ENCODE data around the gene LRP10.
"Not testable (repeated sequence)": the region's sequence is repeated elsewhere in the genome, so short reads cannot be mapped to it uniquely, and the experiment has no call there.

LRP10 gene, protein sequence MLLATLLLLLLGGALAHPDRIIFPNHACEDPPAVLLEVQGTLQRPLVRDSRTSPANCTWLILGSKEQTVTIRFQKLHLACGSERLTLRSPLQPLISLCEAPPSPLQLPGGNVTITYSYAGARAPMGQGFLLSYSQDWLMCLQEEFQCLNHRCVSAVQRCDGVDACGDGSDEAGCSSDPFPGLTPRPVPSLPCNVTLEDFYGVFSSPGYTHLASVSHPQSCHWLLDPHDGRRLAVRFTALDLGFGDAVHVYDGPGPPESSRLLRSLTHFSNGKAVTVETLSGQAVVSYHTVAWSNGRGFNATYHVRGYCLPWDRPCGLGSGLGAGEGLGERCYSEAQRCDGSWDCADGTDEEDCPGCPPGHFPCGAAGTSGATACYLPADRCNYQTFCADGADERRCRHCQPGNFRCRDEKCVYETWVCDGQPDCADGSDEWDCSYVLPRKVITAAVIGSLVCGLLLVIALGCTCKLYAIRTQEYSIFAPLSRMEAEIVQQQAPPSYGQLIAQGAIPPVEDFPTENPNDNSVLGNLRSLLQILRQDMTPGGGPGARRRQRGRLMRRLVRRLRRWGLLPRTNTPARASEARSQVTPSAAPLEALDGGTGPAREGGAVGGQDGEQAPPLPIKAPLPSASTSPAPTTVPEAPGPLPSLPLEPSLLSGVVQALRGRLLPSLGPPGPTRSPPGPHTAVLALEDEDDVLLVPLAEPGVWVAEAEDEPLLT

DNA sequence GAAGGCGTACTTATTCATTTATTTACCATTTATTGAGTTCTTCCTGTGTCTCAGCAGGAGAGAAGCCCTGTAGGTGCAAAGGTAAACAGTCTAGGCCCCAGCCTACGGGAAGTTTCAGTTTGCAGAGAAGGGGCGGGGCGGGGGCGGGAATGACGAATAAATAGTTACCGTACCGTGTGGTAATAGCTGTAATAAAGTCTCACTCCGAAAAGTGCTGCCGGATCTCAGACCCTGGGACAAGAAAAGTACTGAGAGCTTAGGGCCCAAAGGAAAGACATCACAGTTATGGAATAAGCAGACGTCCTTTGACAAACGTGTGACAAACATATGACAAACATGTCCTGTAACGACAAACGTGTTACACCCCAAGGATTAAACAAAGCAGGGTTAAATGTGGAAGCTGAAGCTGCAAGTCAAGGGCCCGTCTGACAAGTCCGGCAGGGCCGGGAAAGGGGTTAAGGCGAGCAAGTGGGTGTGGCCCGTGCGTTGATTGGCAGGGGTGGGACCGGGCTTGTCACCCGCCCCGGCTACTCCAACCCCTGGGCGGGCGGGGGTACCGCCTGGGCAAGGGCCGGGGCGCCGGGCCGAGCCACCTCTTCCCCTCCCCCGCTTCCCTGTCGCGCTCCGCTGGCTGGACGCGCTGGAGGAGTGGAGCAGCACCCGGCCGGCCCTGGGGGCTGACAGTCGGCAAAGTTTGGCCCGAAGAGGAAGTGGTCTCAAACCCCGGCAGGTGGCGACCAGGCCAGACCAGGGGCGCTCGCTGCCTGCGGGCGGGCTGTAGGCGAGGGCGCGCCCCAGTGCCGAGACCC lies at the start of gene LRP10:
Gene LRP10 (plus strand): TSS at position 517 of the 809 bp plus-strand sequence. CDS start 564 bp downstream, outside the sequence.
- peaks cover 27% of the 10 kb centered on the region for H3K36me3 ChIP-seq (ENCODE audit: control insufficient read depth, insufficient read depth, low read length, severe bottlenecking)
- peaks cover 19% of the 10 kb centered on the region for H3K4me1 ChIP-seq (ENCODE audit: control insufficient read depth, insufficient read depth, low read length)
- no peaks in the 10 kb centered on the region for H3K9me3 ChIP-seq (ENCODE audit: control insufficient read depth, low read length)
- H3K9ac ChIP-seq (ENCODE audit: low read length) = peak within 1 kb of the TSS; percentile 93
- peak; percentile 95 for DNase-seq (ENCODE audit: low read depth)
- H3K27me3 ChIP-seq (replicated peaks; ENCODE audit: control insufficient read depth, insufficient read depth, low read length) = no peaks in the 10 kb centered on the region
- peak within 1 kb of the TSS; percentile 81 for H3K4me3 ChIP-seq (ENCODE audit: low read length)

DNA sequence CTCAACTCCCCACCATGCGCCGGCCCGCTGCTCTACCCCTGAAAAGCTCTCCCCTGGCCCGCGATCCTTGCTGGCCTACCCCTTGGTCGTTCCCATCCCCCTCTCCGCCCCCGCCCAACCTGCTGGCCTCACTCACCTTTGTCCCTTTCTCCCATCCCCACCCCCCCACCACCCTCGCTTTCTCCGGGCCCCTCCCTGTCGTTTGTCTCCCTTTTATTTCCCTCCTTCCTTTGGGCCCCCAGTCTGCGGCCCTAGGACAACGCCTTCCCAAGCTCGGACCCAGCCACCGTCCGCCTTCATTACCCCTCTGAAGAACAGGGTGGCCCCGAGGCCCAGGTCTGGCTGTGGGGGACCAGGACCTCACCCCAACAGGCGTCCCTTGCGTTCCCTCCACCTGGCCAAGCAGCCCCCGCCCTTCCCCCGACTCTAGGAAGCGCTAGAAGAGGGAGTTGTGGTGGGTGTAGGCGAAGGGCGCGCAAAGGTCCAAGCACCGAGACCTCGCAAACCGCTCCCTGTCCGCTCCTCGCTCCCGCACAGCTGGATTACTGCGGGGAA lies 49.4 kb upstream of the LRP10 start:
- H3K27me3 ChIP-seq (replicated peaks; ENCODE audit: control insufficient read depth, insufficient read depth, low read length) = no peaks in the 10 kb centered on the region
- peak overlapping the region; percentile 55 for H3K4me3 ChIP-seq (ENCODE audit: low read length)
- H3K9me3 ChIP-seq (ENCODE audit: control insufficient read depth, low read length) = no peaks in the 10 kb centered on the region
- no peak for DNase-seq (ENCODE audit: low read depth)
- no peaks in the 10 kb centered on the region for H3K36me3 ChIP-seq (ENCODE audit: control insufficient read depth, insufficient read depth, low read length, severe bottlenecking)
- H3K4me1 ChIP-seq (ENCODE audit: control insufficient read depth, insufficient read depth, low read length) = peaks cover 35% of the 10 kb centered on the region
- peak overlapping the region; percentile 66 for H3K9ac ChIP-seq (ENCODE audit: low read length)

DNA sequence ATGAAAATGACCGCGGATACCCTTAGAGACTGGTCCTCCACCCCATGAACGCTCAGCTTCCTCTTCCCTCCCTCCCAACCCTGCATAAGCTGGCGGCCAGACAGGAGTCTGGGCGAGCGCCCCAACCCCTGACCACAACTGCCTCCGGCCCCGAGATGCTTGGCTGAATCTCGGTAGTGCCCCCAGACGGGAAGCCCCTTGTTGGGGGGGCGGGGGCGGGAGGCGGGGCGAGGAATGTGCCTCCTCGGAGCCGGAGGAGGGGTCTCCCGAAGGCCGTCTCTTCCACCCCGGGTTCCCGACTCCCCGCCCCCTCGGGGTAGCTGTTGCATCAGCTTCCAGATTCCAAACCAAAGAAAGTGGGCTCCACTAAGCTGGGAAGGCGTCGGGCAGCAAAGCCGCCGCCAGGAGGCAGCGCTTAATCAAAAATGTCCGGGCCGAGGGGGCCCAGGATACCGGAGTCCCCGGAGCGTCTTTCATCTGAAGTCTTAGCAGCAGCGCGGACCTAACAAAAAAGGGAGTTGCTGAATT lies 48.9 kb upstream of the LRP10 start:
- Histone ChIP-seq H3K36me3 (ENCODE audit: control insufficient read depth, insufficient read depth, low read length, severe bottlenecking) (no peaks in the 10 kb centered on the region), H3K9me3 (ENCODE audit: control insufficient read depth, low read length) (no peaks in the 10 kb centered on the region), H3K9ac (ENCODE audit: low read length) (peak overlapping the region; percentile 78), H3K27me3 (replicated peaks; ENCODE audit: control insufficient read depth, insufficient read depth, low read length) (no peaks in the 10 kb centered on the region), H3K4me1 (ENCODE audit: control insufficient read depth, insufficient read depth, low read length) (peaks cover 34% of the 10 kb centered on the region), H3K4me3 (ENCODE audit: low read length) (peak overlapping the region; percentile 73)
- peak; percentile 95 for DNase-seq (ENCODE audit: low read depth)

DNA sequence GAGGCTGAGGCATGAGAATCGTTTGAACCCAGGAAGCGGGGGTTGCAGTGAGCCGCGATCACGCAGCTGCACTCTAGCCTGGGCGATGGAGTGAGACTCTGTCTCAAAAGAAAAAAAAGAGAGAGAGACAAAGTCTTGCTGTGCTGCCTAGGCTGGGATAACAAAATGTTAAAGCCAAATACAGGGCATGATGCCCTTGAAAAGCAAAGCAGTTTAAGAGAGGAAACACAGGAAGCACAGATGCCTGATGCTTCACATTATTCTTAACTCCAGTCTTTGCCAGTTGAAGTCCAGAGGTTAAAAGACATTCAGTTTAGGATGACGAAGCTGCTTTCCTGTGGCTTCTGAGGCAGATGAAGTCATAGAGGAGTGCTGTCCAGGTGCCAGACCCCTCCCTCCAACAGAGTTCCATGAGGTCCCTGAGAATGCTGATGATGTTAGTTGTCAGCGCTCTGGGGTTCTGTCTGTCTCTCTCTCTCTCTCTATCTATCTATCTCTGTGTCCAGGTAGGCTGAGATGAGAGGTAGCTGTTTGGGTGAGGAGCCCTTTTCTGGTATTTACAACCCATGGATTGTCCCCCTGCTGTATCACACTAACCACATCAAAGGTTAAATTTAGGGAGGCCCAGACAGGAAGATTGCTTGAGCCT lies 46.7 kb upstream of the LRP10 start:
- Histone ChIP-seq H3K9ac (ENCODE audit: low read length) (peak overlapping the region; percentile 2), H3K4me1 (ENCODE audit: control insufficient read depth, insufficient read depth, low read length) (peaks cover 25% of the 10 kb centered on the region), H3K4me3 (ENCODE audit: low read length) (no peak overlapping the region), H3K36me3 (ENCODE audit: control insufficient read depth, insufficient read depth, low read length, severe bottlenecking) (no peaks in the 10 kb centered on the region), H3K9me3 (ENCODE audit: control insufficient read depth, low read length) (no peaks in the 10 kb centered on the region), H3K27me3 (replicated peaks; ENCODE audit: control insufficient read depth, insufficient read depth, low read length) (no peaks in the 10 kb centered on the region)
- peak; percentile 71 for DNase-seq (ENCODE audit: low read depth)

DNA sequence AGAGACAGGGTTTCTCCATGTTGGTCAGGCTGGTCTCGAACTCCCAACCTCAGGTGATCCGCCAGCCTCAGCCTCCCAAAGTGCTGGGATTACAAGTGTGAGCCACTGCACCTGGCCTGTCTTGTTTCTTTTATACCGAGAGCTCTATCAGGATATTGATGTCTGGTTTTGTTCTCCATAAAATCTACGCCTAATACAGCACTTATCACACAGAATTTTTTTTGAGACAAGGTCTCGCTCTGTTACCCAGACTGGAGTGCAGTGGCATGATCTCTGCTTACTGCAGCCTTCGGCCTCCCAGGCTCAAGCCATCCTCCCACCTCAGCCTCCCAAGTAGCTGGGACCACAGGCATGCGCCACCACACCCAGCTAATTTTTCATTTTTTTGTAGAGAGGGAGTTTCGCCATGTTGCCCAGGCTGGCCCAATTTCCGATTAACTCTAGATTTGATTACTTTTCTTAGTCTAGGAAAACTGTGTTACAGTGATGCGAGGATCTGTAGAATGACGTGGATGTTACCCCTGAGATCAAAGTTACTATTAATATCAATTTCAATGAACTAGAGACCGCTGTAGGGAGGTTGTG lies 42.4 kb upstream of the LRP10 start:
- peak overlapping the region; percentile 91 for H3K9ac ChIP-seq (ENCODE audit: low read length)
- H3K36me3 ChIP-seq (ENCODE audit: control insufficient read depth, insufficient read depth, low read length, severe bottlenecking); H3K9me3 ChIP-seq (ENCODE audit: control insufficient read depth, low read length); H3K27me3 ChIP-seq (replicated peaks; ENCODE audit: control insufficient read depth, insufficient read depth, low read length); DNase-seq (ENCODE audit: low read depth): not testable (repeated sequence)
- H3K4me1 ChIP-seq (ENCODE audit: control insufficient read depth, insufficient read depth, low read length) = peaks cover 11% of the 10 kb centered on the region
- peak overlapping the region; percentile 95 for H3K4me3 ChIP-seq (ENCODE audit: low read length)

DNA sequence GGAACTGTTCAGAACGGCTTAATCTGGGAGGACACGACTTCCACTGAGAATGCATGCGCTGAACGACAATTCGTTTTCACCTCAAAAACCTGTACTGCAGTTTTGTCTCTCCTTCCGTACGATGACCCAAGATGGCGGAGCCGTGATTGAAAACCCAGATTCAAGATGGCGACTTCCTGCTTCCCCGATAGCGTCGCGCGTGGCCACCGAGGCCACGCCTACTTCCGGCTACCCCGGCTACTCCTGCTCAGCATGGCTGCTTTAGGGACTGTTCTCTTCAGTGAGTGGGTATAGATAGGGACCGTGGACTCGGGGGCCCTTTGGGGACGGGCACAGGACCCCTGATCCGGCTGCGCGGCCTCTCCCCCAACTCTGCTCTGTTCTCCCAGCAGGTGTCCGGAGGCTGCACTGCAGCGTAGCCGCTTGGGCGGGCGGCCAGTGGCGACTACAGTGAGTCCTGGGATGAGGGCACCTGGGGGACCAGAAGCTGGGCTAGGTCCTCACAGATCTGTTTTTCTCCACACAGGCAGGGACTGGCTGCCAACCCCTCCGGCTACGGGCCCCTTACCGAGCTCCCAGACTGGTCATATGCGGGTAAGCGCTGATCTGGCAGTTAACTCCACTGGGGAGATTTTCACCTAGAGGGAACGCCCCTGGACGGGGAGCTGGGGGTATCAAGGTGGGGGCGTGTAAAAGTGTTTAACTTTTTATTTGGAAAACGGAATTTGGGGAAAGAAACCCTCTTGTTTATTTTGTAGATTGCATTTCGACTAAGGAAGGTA lies 41.7 kb upstream of the LRP10 start, which contains the start of gene MRPL52:
Gene MRPL52 (plus strand): TSS at position 227 of the 782 bp plus-strand sequence. CDS start 26 bp downstream, at position 253.
- DNase-seq (ENCODE audit: low read depth) = peak; percentile 94
- Histone ChIP-seq H3K27me3 (replicated peaks; ENCODE audit: control insufficient read depth, insufficient read depth, low read length) (no peaks in the 10 kb centered on the region), H3K36me3 (ENCODE audit: control insufficient read depth, insufficient read depth, low read length, severe bottlenecking) (peaks cover 11% of the 10 kb centered on the region), H3K9ac (ENCODE audit: low read length) (peak within 1 kb of the TSS; percentile 91), H3K4me3 (ENCODE audit: low read length) (peak within 1 kb of the TSS; percentile 95), H3K9me3 (ENCODE audit: control insufficient read depth, low read length) (no peaks in the 10 kb centered on the region), H3K4me1 (ENCODE audit: control insufficient read depth, insufficient read depth, low read length) (peaks cover 11% of the 10 kb centered on the region)

DNA sequence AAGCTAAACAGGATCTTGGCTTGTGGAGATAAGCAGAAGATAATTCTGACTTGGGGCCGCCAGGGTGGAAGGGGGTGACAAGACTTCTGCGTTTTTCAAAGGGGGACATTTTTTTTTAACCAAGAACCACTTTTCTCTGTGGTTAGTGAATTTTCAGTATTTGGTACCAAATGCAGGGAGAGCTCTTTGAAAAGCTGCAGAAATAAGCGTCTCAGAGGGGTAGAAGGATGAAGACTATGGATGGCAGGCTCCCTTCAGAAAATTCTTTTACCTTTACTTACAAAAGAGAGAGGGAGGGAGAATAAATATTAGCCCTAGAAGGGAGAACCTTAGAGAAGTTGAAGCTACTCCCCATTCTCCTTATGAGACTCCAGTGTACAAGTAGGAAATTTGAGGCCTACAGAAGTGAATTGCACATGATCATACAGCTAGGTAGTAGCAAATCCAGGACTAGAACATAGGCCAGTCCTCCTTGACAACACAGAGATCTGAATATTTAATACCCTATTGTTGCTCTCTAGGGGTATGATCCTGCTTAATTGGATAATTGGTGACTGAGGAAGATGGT lies 41.0 kb upstream of the LRP10 start:
- DNase-seq (ENCODE audit: low read depth) = no peak
- Histone ChIP-seq H3K4me1 (ENCODE audit: control insufficient read depth, insufficient read depth, low read length) (peaks cover 11% of the 10 kb centered on the region), H3K27me3 (replicated peaks; ENCODE audit: control insufficient read depth, insufficient read depth, low read length) (no peaks in the 10 kb centered on the region)

DNA sequence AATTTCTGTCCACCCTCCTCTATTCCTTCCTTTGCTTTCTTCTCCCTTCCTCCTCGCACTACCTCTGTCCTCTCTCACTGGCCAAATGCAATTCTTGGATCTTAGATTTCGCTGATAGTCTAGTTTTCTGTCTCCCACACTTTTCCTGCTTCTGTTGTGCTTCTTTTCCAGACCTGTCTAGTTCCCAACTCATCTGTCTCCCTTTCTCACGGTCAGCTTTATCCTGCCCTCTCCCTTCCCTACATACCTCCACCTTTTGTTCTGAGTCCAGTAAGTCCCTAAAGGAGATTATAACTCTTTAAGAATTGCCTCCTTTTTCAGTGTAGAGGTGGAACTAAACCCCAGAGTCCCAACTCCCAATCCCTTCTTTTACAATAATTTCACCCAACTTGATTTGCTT lies 36.0 kb upstream of the LRP10 start:
- no peaks in the 10 kb centered on the region for H3K9me3 ChIP-seq (ENCODE audit: control insufficient read depth, low read length)
- H3K4me3 ChIP-seq (ENCODE audit: low read length) = no peak overlapping the region
- peaks cover 23% of the 10 kb centered on the region for H3K4me1 ChIP-seq (ENCODE audit: control insufficient read depth, insufficient read depth, low read length)
- peak overlapping the region; percentile 100 for H3K9ac ChIP-seq (ENCODE audit: low read length)
- DNase-seq (ENCODE audit: low read depth) = no peak
- H3K36me3 ChIP-seq (ENCODE audit: control insufficient read depth, insufficient read depth, low read length, severe bottlenecking) = peaks cover 11% of the 10 kb centered on the region
- no peaks in the 10 kb centered on the region for H3K27me3 ChIP-seq (replicated peaks; ENCODE audit: control insufficient read depth, insufficient read depth, low read length)

More for the DNA sequence above, 41.0 kb upstream of the LRP10 start:
- H3K9ac ChIP-seq (ENCODE audit: low read length) = peak overlapping the region; percentile 91
- peaks cover 11% of the 10 kb centered on the region for H3K36me3 ChIP-seq (ENCODE audit: control insufficient read depth, insufficient read depth, low read length, severe bottlenecking)
- H3K4me3 ChIP-seq (ENCODE audit: low read length) = peak overlapping the region; percentile 95
- H3K9me3 ChIP-seq (ENCODE audit: control insufficient read depth, low read length) = no peaks in the 10 kb centered on the region

DNA sequence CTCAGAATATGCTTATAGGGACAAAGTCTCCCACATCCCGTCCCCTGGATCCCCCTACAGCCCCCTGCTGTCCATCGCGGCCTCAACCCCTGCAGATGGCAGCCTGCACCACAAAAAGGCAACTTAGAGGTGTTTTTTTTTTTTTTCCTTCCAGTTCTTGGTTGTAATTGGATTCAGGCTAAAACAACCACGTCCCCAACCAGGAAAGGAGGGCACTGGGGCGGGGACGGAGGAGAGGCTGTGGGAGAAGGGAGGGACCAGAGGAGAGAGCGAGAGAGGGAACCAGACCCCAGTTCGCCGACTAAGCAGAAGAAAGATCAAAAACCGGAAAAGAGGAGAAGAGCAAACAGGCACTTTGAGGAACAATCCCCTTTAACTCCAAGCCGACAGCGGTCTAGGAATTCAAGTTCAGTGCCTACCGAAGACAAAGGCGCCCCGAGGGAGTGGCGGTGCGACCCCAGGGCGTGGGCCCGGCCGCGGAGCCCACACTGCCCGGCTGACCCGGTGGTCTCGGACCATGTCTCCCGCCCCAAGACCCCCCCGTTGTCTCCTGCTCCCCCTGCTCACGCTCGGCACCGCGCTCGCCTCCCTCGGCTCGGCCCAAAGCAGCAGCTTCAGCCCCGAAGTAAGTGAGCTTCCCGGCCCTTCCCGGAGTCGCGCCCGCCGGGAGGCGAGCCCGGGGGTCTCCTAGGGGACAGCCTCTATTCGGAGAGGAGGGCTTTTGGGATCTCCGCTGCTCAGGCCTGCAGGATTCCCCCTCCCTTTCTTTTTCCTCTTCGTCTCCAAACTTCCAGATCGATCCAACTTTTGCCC lies 35.0 kb upstream of the LRP10 start, which contains the start of gene MMP14:
Gene MMP14 (plus strand): TSS at position 285 of the 813 bp plus-strand sequence. CDS start 233 bp downstream, at position 518.
- peaks cover 30% of the 10 kb centered on the region for H3K4me1 ChIP-seq (ENCODE audit: control insufficient read depth, insufficient read depth, low read length)
- peaks cover 21% of the 10 kb centered on the region for H3K36me3 ChIP-seq (ENCODE audit: control insufficient read depth, insufficient read depth, low read length, severe bottlenecking)
- peak within 1 kb of the TSS; percentile 97 for H3K4me3 ChIP-seq (ENCODE audit: low read length)
- H3K27me3 ChIP-seq (replicated peaks; ENCODE audit: control insufficient read depth, insufficient read depth, low read length) = no peaks in the 10 kb centered on the region
- DNase-seq (ENCODE audit: low read depth) = peak; percentile 95
- peak within 1 kb of the TSS; percentile 100 for H3K9ac ChIP-seq (ENCODE audit: low read length)
- no peaks in the 10 kb centered on the region for H3K9me3 ChIP-seq (ENCODE audit: control insufficient read depth, low read length)
